Endodermal cell (in vitro differentiated cells): Measurements from ENCODE around the gene PTPRR. TPM values are rescaled to one million over a fixed set of nuclear protein-coding genes. Genes with fewer than 3 reads are reported as not detected.

Experiments
- DNase-seq: peaks from one replicate; pipeline ENCODE4 v3.0.0-alpha.2; 2017
- H3K27ac ChIP-seq: 2 replicates; pipeline ENCODE4 v1.5.1; 2013; ENCODE audit warnings: mild to moderate bottlenecking, low read depth, low read length, moderate library complexity
- H3K27me3 ChIP-seq: 2 replicates; pipeline ENCODE4 v1.6.1; 2013; ENCODE audit warnings: mild to moderate bottlenecking, low read length, moderate library complexity; ENCODE audit not compliant: insufficient read depth, control insufficient read depth, poor library complexity, severe bottlenecking
- H3K36me3 ChIP-seq: 2 replicates; pipeline ENCODE4 v1.7.0; 2013; ENCODE audit warnings: mild to moderate bottlenecking, low read length, moderate library complexity; ENCODE audit not compliant: control insufficient read depth, insufficient read depth
- H3K4me1 ChIP-seq: one replicate; pipeline ENCODE4 v1.7.0; 2013; ENCODE audit warnings: low read length; ENCODE audit not compliant: control insufficient read depth, insufficient read depth
- H3K4me3 ChIP-seq: 2 replicates; pipeline ENCODE4 v1.5.1; 2013; ENCODE audit warnings: mild to moderate bottlenecking, low read length, moderate library complexity
- H3K9ac ChIP-seq: 2 replicates; pipeline ENCODE4 v1.6.1; 2013; ENCODE audit warnings: mild to moderate bottlenecking, low read length, moderate library complexity; ENCODE audit not compliant: poor library complexity, severe bottlenecking; ENCODE audit errors: extremely low read depth
- H3K9me3 ChIP-seq: 2 replicates; pipeline ENCODE4 v1.6.1; 2013; ENCODE audit warnings: mild to moderate bottlenecking, low read length, moderate library complexity; ENCODE audit not compliant: control insufficient read depth
- H3K27ac Mint-ChIP-seq: 2 replicates; pipeline ENCODE4 v1.8.0; 2020; ENCODE audit warnings: mixed read lengths
- H3K27me3 Mint-ChIP-seq: 2 replicates; pipeline ENCODE4 v1.8.0; 2021; ENCODE audit warnings: mild to moderate bottlenecking, mixed read lengths; ENCODE audit not compliant: insufficient read depth
- H3K36me3 Mint-ChIP-seq: 2 replicates; pipeline ENCODE4 v1.8.0; 2020; ENCODE audit warnings: low read depth, mixed read lengths
- H3K4me1 Mint-ChIP-seq: 2 replicates; pipeline ENCODE4 v1.8.0; 2020; ENCODE audit warnings: mixed read lengths
- H3K4me3 Mint-ChIP-seq: 2 replicates; pipeline ENCODE4 v1.8.0; 2020; ENCODE audit warnings: mild to moderate bottlenecking, moderate library complexity, mixed read lengths
- H3K9me3 Mint-ChIP-seq: 2 replicates; pipeline ENCODE4 v1.8.0; 2020; ENCODE audit warnings: mild to moderate bottlenecking, mixed read lengths
- CTCF ChIP-seq: fragments of 200-600 bp; sonication (generic); conservative IDR thresholded peaks from 2 replicates; pipeline ENCODE4 v1.5.0; 2021; ENCODE audit warnings: antibody characterized with exemption, mild to moderate bottlenecking
- WGBS, 2 experiments: methylation state at CpG; one replicate each; pipeline versions ENCODE4 v1.1.5 to v1.1.7; 2013; ENCODE audit warnings: missing lambda C conversion rate in 2 of 2, mixed read lengths in 1 of 2; ENCODE audit not compliant: insufficient coverage in 1 of 2, insufficient read length in 1 of 2; 5-methylcytosine and 5-hydroxymethylcytosine counted together
- total RNA-seq, 2 donors: library from RNA; stranded (reverse); fragmentation: NEBNext Ultra II Directional in 1 of 2; extraction: Animal tissue kit (Norgen Biotek cat#: 25700) in 1 of 2; gene quantifications; 2 replicates in 1 of 2; 3 replicates in 1 of 2; pipeline ENCODE4 v1.2.1, GENCODE V29; 2021

Gene PTPRR
- total RNA-seq, 2 donors from 2014 or later, result 0.27 to 0.40 TPM

GRCh38 chr12:70747445-70748260 lies 172.9 kb downstream of the PTPRR start:
- 78 to 100% methylated on average over 1 to 5 of the region's 6 CpGs for WGBS, 2 experiments
- Histone ChIP-seq H3K36me3 (no peaks in the 10 kb centered on the region), H3K4me3 (no peak overlapping the region), H3K4me1 (no peaks in the 10 kb centered on the region), H3K27ac (no peak overlapping the region), H3K9ac (no peak overlapping the region), H3K27me3 (no peaks in the 10 kb centered on the region), H3K9me3 (no peaks in the 10 kb centered on the region)
- no peaks in the 10 kb centered on the region for H3K27me3 Mint-ChIP-seq
- H3K36me3 Mint-ChIP-seq, result no peaks in the 10 kb centered on the region
- H3K4me3 Mint-ChIP-seq, result no peak overlapping the region
- no peak overlapping the region for H3K27ac Mint-ChIP-seq
- H3K9me3 Mint-ChIP-seq, result no peaks in the 10 kb centered on the region
- no peak for TF ChIP-seq CTCF
- H3K4me1 Mint-ChIP-seq, result no peaks in the 10 kb centered on the region
- no peak for DNase-seq

GRCh38 chr12:70745048-70745447 lies 175.5 kb downstream of the PTPRR start:
- TF ChIP-seq CTCF, result no peak
- no peaks in the 10 kb centered on the region for H3K36me3 Mint-ChIP-seq
- no peaks in the 10 kb centered on the region for H3K27me3 Mint-ChIP-seq
- H3K4me3 ChIP-seq, result no peak overlapping the region
- H3K27ac Mint-ChIP-seq, result no peak overlapping the region
- no peaks in the 10 kb centered on the region for H3K9me3 Mint-ChIP-seq
- H3K4me3 Mint-ChIP-seq, result no peak overlapping the region
- H3K4me1 ChIP-seq, result no peaks in the 10 kb centered on the region
- H3K36me3 ChIP-seq, result no peaks in the 10 kb centered on the region
- no peak overlapping the region for H3K9ac ChIP-seq
- H3K27ac ChIP-seq, result no peak overlapping the region
- H3K27me3 ChIP-seq, result no peaks in the 10 kb centered on the region
- no peak for DNase-seq
- WGBS, 2 experiments, result 85 to 92% methylated on average over 2 to 7 of the region's 7 CpGs
- no peaks in the 10 kb centered on the region for H3K4me1 Mint-ChIP-seq
- H3K9me3 ChIP-seq, result no peaks in the 10 kb centered on the region

GRCh38 chr12:70744178-70744577 lies 176.4 kb downstream of the PTPRR start:
- Histone ChIP-seq H3K27me3 (no peaks in the 10 kb centered on the region), H3K4me1 (no peaks in the 10 kb centered on the region), H3K9ac (no peak overlapping the region), H3K36me3 (no peaks in the 10 kb centered on the region), H3K9me3 (no peaks in the 10 kb centered on the region), H3K27ac (no peak overlapping the region), H3K4me3 (no peak overlapping the region)
- no peak for TF ChIP-seq CTCF
- H3K4me1 Mint-ChIP-seq, result no peaks in the 10 kb centered on the region
- no peaks in the 10 kb centered on the region for H3K9me3 Mint-ChIP-seq
- 100% methylated on average over 2 of the region's 2 CpGs; no CpG with 5 or more reads in 1 of the 2 experiments for WGBS, 2 experiments
- no peaks in the 10 kb centered on the region for H3K36me3 Mint-ChIP-seq
- DNase-seq, result no peak
- no peaks in the 10 kb centered on the region for H3K27me3 Mint-ChIP-seq
- no peak overlapping the region for H3K4me3 Mint-ChIP-seq
- no peak overlapping the region for H3K27ac Mint-ChIP-seq
